ENCODE data around the gene EDIL3.

EDIL3 gene

GRCh38 chr5:83891261-83891660 lies 493.4 kb downstream of the EDIL3 start:
- no peak for DNase-seq

All from suppressor macrophage (primary cell).